HepG2 (cell line): ENCODE measurements around the gene TXNDC11. TPM values are rescaled to one million over a fixed set of nuclear protein-coding genes. Genes with fewer than 3 reads are reported as not detected.
A peak's percentile ranks its signal among the peaks of the same experiment; 100 is the strongest.

Experiments
- ATAC-seq: fragments of 200-7000 bp; cut with Tn5 transposase; 3 replicates; pipeline ENCODE4 v1.9.1; 2020; ENCODE audit warnings: mild to moderate bottlenecking, moderate library complexity
- BruUV-seq: library from RNA; stranded (reverse); fragments of 400-500 nt; replicated peaks from 2 replicates; lab custom pipeline; 2021; lab: Mats Ljungman, UMichigan
- CTCF ChIA-PET: fragments of 300-600 bp; formaldehyde crosslinking; extraction: SDS; loops from one replicate; lab custom pipeline; 2021; ENCODE audit warnings: low total read pairs, inconsistent platforms, low intra/inter-chr PET ratio; lab: Yijun Ruan, JAX
- POLR2A ChIA-PET: fragments of 350-600 bp; sonication (Branson Sonifier 250); formaldehyde crosslinking; loops from one replicate; lab custom pipeline; 2020; ENCODE audit warnings: antibody characterized with exemption, inconsistent platforms; lab: Yijun Ruan, JAX
- DNase-seq: peaks from one replicate; pipeline ENCODE4 v3.0.0-alpha.2; 2015; ENCODE audit warnings: low spot score
- FAIRE-seq: peaks from 3 replicates; lab custom pipeline; 2011; peaks lifted over from hg19 to GRCh38; lab: Jason Lieb, UNC
- H2AFZ ChIP-seq: one replicate; pipeline ENCODE4 v1.6.1; 2011; ENCODE audit warnings: low read length, inconsistent platforms
- H3K27ac ChIP-seq: fragments of 300-600 bp; 3 replicates; pipeline ENCODE4 v1.8.0; 2011; ENCODE audit warnings: mixed run types, mild to moderate bottlenecking, mixed read lengths, low read length, inconsistent platforms; ENCODE audit not compliant: insufficient read depth; ENCODE audit errors: extremely low read length
- H3K27me3 ChIP-seq, 2 experiments: fragments of 200-600 bp in 1 of 2; 2 replicates in 1 of 2; 3 replicates in 1 of 2; pipeline versions ENCODE4 v1.6.0 to v1.8.0; 2011; ENCODE audit warnings: low read length in 2 of 2, mild to moderate bottlenecking in 2 of 2, moderate library complexity in 2 of 2, inconsistent platforms in 1 of 2; ENCODE audit not compliant: insufficient read depth in 2 of 2, control insufficient read depth in 1 of 2
- H3K36me3 ChIP-seq, 2 experiments: fragments of 200-600 bp in 1 of 2; replicated peaks in 1 of 2; 2 replicates in 1 of 2; 3 replicates in 1 of 2; pipeline versions ENCODE4 v1.5.1 to v1.8.0; 2011; ENCODE audit warnings: low read length in 2 of 2, inconsistent platforms in 1 of 2; ENCODE audit not compliant: insufficient read depth in 2 of 2, control insufficient read depth in 1 of 2
- H3K4me1 ChIP-seq: 2 replicates; pipeline ENCODE4 v1.5.1; 2012; ENCODE audit warnings: low read length, inconsistent platforms; ENCODE audit not compliant: insufficient read depth
- H3K4me2 ChIP-seq: 2 replicates; pipeline ENCODE4 v1.6.0; 2011; ENCODE audit warnings: low read depth, low read length, inconsistent platforms
- H3K4me3 ChIP-seq, 3 experiments: fragments of 200-600 bp in 1 of 3; sonication (generic), shearing (Covaris generic) in 1 of 3; replicated peaks in 1 of 3; 2 replicates each; pipeline ENCODE4 v1.5.1; 2011 to 2016; ENCODE audit warnings: low read length in 3 of 3, inconsistent platforms in 2 of 3, low read depth in 2 of 3, mild to moderate bottlenecking in 2 of 3, control low read depth in 1 of 3, mixed read lengths in 1 of 3; ENCODE audit not compliant: insufficient read depth in 1 of 3
- H3K79me2 ChIP-seq: one replicate; pipeline ENCODE4 v1.6.1; 2011; ENCODE audit warnings: low read length, inconsistent platforms; ENCODE audit not compliant: insufficient read depth
- H3K9ac ChIP-seq: 2 replicates; pipeline ENCODE4 v1.6.0; 2011; ENCODE audit warnings: mild to moderate bottlenecking, low read depth, low read length, inconsistent platforms; ENCODE audit not compliant: insufficient read depth
- H3K9me3 ChIP-seq: 2 replicates; pipeline ENCODE4 v1.5.1; 2012; ENCODE audit warnings: mild to moderate bottlenecking, low read length
- H4K20me1 ChIP-seq: 2 replicates; pipeline ENCODE4 v1.6.0; 2011; ENCODE audit warnings: inconsistent platforms, mild to moderate bottlenecking, low read length, moderate library complexity; ENCODE audit not compliant: insufficient read depth
- CAMTA2 ChIP-seq: sonication (generic); formaldehyde crosslinking; IDR thresholded peaks from 2 replicates; pipeline ENCODE4 v1.4.0; 2020; ENCODE audit warnings: mild to moderate bottlenecking, missing genetic modification reagents, borderline replicate concordance
- CEBPG ChIP-seq: IDR thresholded peaks from 2 replicates; pipeline ENCODE4 v1.6.1; 2016
- CHD4 ChIP-seq: fragments of 200-600 bp; sonication (generic); IDR thresholded peaks from 2 replicates; pipeline ENCODE4 v1.7.0; 2017; ENCODE audit warnings: mild to moderate bottlenecking, low read length, borderline replicate concordance
- GATAD2A ChIP-seq: IDR thresholded peaks from 2 replicates; pipeline ENCODE4 v1.6.1; 2016
- HNF4A ChIP-seq: sonication (generic); formaldehyde crosslinking; IDR thresholded peaks from 2 replicates; pipeline ENCODE4 v1.4.0; 2020; ENCODE audit warnings: missing genetic modification reagents
- NCOA2 ChIP-seq: sonication (generic); formaldehyde crosslinking; IDR thresholded peaks from 2 replicates; pipeline ENCODE4 v1.8.0; 2022; ENCODE audit warnings: inconsistent platforms
- NR2F1 ChIP-seq, 2 experiments: fragments of 450-650 bp in 1 of 2; formaldehyde crosslinking in 1 of 2; IDR thresholded peaks; 2 replicates each; pipeline versions ENCODE4 v1.5.0 to v1.6.1; 2016 to 2020; ENCODE audit warnings: mild to moderate bottlenecking in 1 of 2, missing compliant biosample characterization in 1 of 2, missing genetic modification reagents in 1 of 2, moderate library complexity in 1 of 2
- NR2F6 ChIP-seq, 2 experiments: IDR thresholded peaks; 2 replicates each; pipeline ENCODE4 v1.6.1; 2016; ENCODE audit warnings: antibody characterized with exemption in 1 of 2, mild to moderate bottlenecking in 1 of 2
- RAD21 ChIP-seq: fragments of 450-650 bp; formaldehyde crosslinking; IDR thresholded peaks from 2 replicates; pipeline ENCODE4 v1.5.0; 2020; ENCODE audit warnings: mild to moderate bottlenecking
- SALL1 ChIP-seq: sonication (generic); formaldehyde crosslinking; IDR thresholded peaks from 2 replicates; pipeline ENCODE4 v1.8.0; 2022; ENCODE audit warnings: mild to moderate bottlenecking, missing genetic modification reagents
- ZNF121 ChIP-seq: sonication (generic); formaldehyde crosslinking; IDR thresholded peaks from 2 replicates; pipeline ENCODE4 v1.5.0; 2020; ENCODE audit warnings: mild to moderate bottlenecking, missing genetic modification reagents
- ZNF646 ChIP-seq: sonication (generic); formaldehyde crosslinking; IDR thresholded peaks from 2 replicates; pipeline ENCODE4 v1.9.0; 2021; ENCODE audit warnings: mild to moderate bottlenecking, missing genetic modification reagents
- ZNF770 ChIP-seq: sonication (generic); formaldehyde crosslinking; IDR thresholded peaks from 2 replicates; pipeline ENCODE4 v1.5.0; 2020; ENCODE audit warnings: mild to moderate bottlenecking, missing genetic modification reagents
- WGBS: methylation state at CpG from one replicate; pipeline ENCODE4 v1.1.6; 2017; ENCODE audit warnings: low lambda C conversion rate; 5-methylcytosine and 5-hydroxymethylcytosine counted together
- in situ Hi-C: cut with HindIII; loops from 2 replicates; pipeline ENCODE4 v1.10.0; 2017; ENCODE audit warnings: low pct_unique_long_range_greater_than_20kb; ENCODE audit not compliant: extremely low pct_ligation_motif_present
- intact Hi-C: fragments of 100-400 bp; cut with micrococcal nuclease; formaldehyde crosslinking; loops from one replicate; pipeline ENCODE4 v1.10.0; 2022; ENCODE audit not compliant: unreplicated experiment
- polyA plus RNA-seq, 8 experiments: library from polyadenylated mRNA; depleted of rRNA in 3 of 8; stranded (reverse) in 7 of 8; unstranded in 1 of 8; fragments of >200 nt; fragmentation: Illumina TruSeq in 4 of 8; extraction: Trizol in 4 of 8; gene quantifications; 2 replicates each; pipeline versions ENCODE4 v1.2.1 to v1.2.3, GENCODE V29; 2011 to 2016; ENCODE audit warnings: low read depth in 4 of 8, missing spikeins in 1 of 8, mixed read lengths in 1 of 8; ENCODE audit not compliant: insufficient read depth in 1 of 8
- total RNA-seq, 5 experiments: library from RNA; depleted of rRNA; stranded (reverse); fragments of >200 nt; fragmentation: Illumina TruSeq; extraction: Trizol; gene quantifications; 2 replicates each; pipeline ENCODE4 v1.2.3, GENCODE V29; 2016; ENCODE audit warnings: low read depth in 1 of 5

TXNDC11 gene
- total and polyA plus RNA-seq, 2 of the 13 experiments (the other 11 are each of a cell fraction or from before 2014, with no cell fraction given) = 74.9 to 123 TPM

GRCh38 chr16:11707679-11708197 lies 34.9 kb downstream of the TXNDC11 start:
- H3K27me3 ChIP-seq = no peaks in the 10 kb centered on the region
- peaks cover 12% of the 10 kb centered on the region for H3K4me1 ChIP-seq
- peaks cover 23% of the 10 kb centered on the region for H3K79me2 ChIP-seq
- DNase-seq (peak; percentile 29), ATAC-seq (no peak), FAIRE-seq (peak; percentile 67)
- POLR2A ChIA-PET = interaction anchor here (0.9 to 1.9 kb wide), 2 partner anchors 35 to 90 kb away, joined by 3 to 13 read pairs; partner anchors contain the start of gene TXNDC11
- no peak overlapping the region for H2AFZ ChIP-seq
- in situ Hi-C loops = no loop called here
- WGBS = 88% methylated on average over 4 of the region's 4 CpGs
- H3K36me3 ChIP-seq = peaks cover 20 to 67% of the 10 kb centered on the region in 2 experiments
- no peak overlapping the region for H3K4me3 ChIP-seq
- H3K27ac ChIP-seq = no peak overlapping the region
- no peak overlapping the region for H3K9ac ChIP-seq
- intact Hi-C loops = no loop called here
- H3K9me3 ChIP-seq = no peaks in the 10 kb centered on the region
- BruUV-seq = no TSS peak
- H4K20me1 ChIP-seq = 0 out of 2 replicates have a peak, but pooled peaks cover 7% of the 10 kb centered on the region
- CTCF ChIA-PET = no interaction called here
- no peak overlapping the region for H3K4me2 ChIP-seq
- TF ChIP-seq ZNF646 (no peak), CHD4 (0 out of 2 replicates have a peak, but pooled peaks have one; percentile 37), HNF4A (CRISPR knock-in tag) (peak; percentile 30; the same call in 1 of the 2 replicates), NR2F1 (CRISPR knock-in tag; IDR thresholded peaks at IDR 0.05) (peak; percentile 67), CEBPG (CRISPR knock-in tag) (peak; percentile 31; the same call in 1 of the 2 replicates), RAD21 (CRISPR knock-in tag) (peak; percentile 31; the same call in 1 of the 2 replicates), CAMTA2 (CRISPR knock-in tag) (0 out of 2 replicates have a peak, but pooled peaks have one; percentile 30), NCOA2 (CRISPR knock-in tag) (0 out of 2 replicates have a peak, but pooled peaks have one; percentile 26), SALL1 (peak; percentile 23; the same call in 1 of the 2 replicates), NR2F6 (IDR thresholded peaks at IDR 0.05) (peak; percentile 44; the same call in 1 of the 2 replicates), NR2F6 (CRISPR knock-in tag; IDR thresholded peaks at IDR 0.05) (peak; percentile 81), GATAD2A (peak; percentile 58), ZNF770 (CRISPR knock-in tag) (peak; percentile 93), ZNF121 (CRISPR knock-in tag) (peak; percentile 94)
